HepG2 (cell line): Measurements from ENCODE around the gene TATDN2. TPM values are rescaled to one million over a fixed set of nuclear protein-coding genes. Genes with fewer than 3 reads are reported as not detected.

Experiments
- ATAC-seq: fragments of 200-7000 bp; cut with Tn5 transposase; 3 replicates; pipeline ENCODE4 v1.9.1; 2020; ENCODE audit warnings: mild to moderate bottlenecking, moderate library complexity
- BruUV-seq: library from RNA; stranded (reverse); fragments of 400-500 nt; replicated peaks from 2 replicates; lab custom pipeline; 2021; lab: Mats Ljungman, UMichigan
- CTCF ChIA-PET: fragments of 300-600 bp; formaldehyde crosslinking; extraction: SDS; loops from one replicate; lab custom pipeline; 2021; ENCODE audit warnings: low total read pairs, inconsistent platforms, low intra/inter-chr PET ratio; lab: Yijun Ruan, JAX
- POLR2A ChIA-PET: fragments of 350-600 bp; sonication (Branson Sonifier 250); formaldehyde crosslinking; loops from one replicate; lab custom pipeline; 2020; ENCODE audit warnings: antibody characterized with exemption, inconsistent platforms; lab: Yijun Ruan, JAX
- DNase-seq: peaks from one replicate; pipeline ENCODE4 v3.0.0-alpha.2; 2015; ENCODE audit warnings: low spot score
- FAIRE-seq: peaks from 3 replicates; lab custom pipeline; 2011; peaks lifted over from hg19 to GRCh38; lab: Jason Lieb, UNC
- H2AFZ ChIP-seq: one replicate; pipeline ENCODE4 v1.6.1; 2011; ENCODE audit warnings: low read length, inconsistent platforms
- H3K27ac ChIP-seq: fragments of 300-600 bp; 3 replicates; pipeline ENCODE4 v1.8.0; 2011; ENCODE audit warnings: mixed run types, mild to moderate bottlenecking, mixed read lengths, low read length, inconsistent platforms; ENCODE audit not compliant: insufficient read depth; ENCODE audit errors: extremely low read length
- H3K27me3 ChIP-seq, 2 experiments: fragments of 200-600 bp in 1 of 2; 2 replicates in 1 of 2; 3 replicates in 1 of 2; pipeline versions ENCODE4 v1.6.0 to v1.8.0; 2011; ENCODE audit warnings: low read length in 2 of 2, mild to moderate bottlenecking in 2 of 2, moderate library complexity in 2 of 2, inconsistent platforms in 1 of 2; ENCODE audit not compliant: insufficient read depth in 2 of 2, control insufficient read depth in 1 of 2
- H3K36me3 ChIP-seq, 2 experiments: fragments of 200-600 bp in 1 of 2; replicated peaks in 1 of 2; 2 replicates in 1 of 2; 3 replicates in 1 of 2; pipeline versions ENCODE4 v1.5.1 to v1.8.0; 2011; ENCODE audit warnings: low read length in 2 of 2, inconsistent platforms in 1 of 2; ENCODE audit not compliant: insufficient read depth in 2 of 2, control insufficient read depth in 1 of 2
- H3K4me1 ChIP-seq: 2 replicates; pipeline ENCODE4 v1.5.1; 2012; ENCODE audit warnings: low read length, inconsistent platforms; ENCODE audit not compliant: insufficient read depth
- H3K4me2 ChIP-seq: 2 replicates; pipeline ENCODE4 v1.6.0; 2011; ENCODE audit warnings: low read depth, low read length, inconsistent platforms
- H3K4me3 ChIP-seq, 3 experiments: fragments of 200-600 bp in 1 of 3; sonication (generic), shearing (Covaris generic) in 1 of 3; replicated peaks in 1 of 3; 2 replicates each; pipeline ENCODE4 v1.5.1; 2011 to 2016; ENCODE audit warnings: low read length in 3 of 3, inconsistent platforms in 2 of 3, low read depth in 2 of 3, mild to moderate bottlenecking in 2 of 3, control low read depth in 1 of 3, mixed read lengths in 1 of 3; ENCODE audit not compliant: insufficient read depth in 1 of 3
- H3K79me2 ChIP-seq: one replicate; pipeline ENCODE4 v1.6.1; 2011; ENCODE audit warnings: low read length, inconsistent platforms; ENCODE audit not compliant: insufficient read depth
- H3K9ac ChIP-seq: 2 replicates; pipeline ENCODE4 v1.6.0; 2011; ENCODE audit warnings: mild to moderate bottlenecking, low read depth, low read length, inconsistent platforms; ENCODE audit not compliant: insufficient read depth
- H3K9me3 ChIP-seq: 2 replicates; pipeline ENCODE4 v1.5.1; 2012; ENCODE audit warnings: mild to moderate bottlenecking, low read length
- H4K20me1 ChIP-seq: 2 replicates; pipeline ENCODE4 v1.6.0; 2011; ENCODE audit warnings: inconsistent platforms, mild to moderate bottlenecking, low read length, moderate library complexity; ENCODE audit not compliant: insufficient read depth
- CC2D1A ChIP-seq: sonication (generic); formaldehyde crosslinking; IDR thresholded peaks from 2 replicates; pipeline ENCODE4 v1.8.1; 2023; ENCODE audit warnings: mild to moderate bottlenecking, missing genetic modification reagents
- CHD4 ChIP-seq: fragments of 200-600 bp; sonication (generic); IDR thresholded peaks from 2 replicates; pipeline ENCODE4 v1.7.0; 2017; ENCODE audit warnings: mild to moderate bottlenecking, low read length, borderline replicate concordance
- FOXP1 ChIP-seq, 2 experiments: fragments of 450-650 bp in 1 of 2; IDR thresholded peaks; 2 replicates each; pipeline ENCODE4 v1.6.1; 2017 to 2018; ENCODE audit warnings: antibody characterized with exemption in 1 of 2
- HNRNPUL1 ChIP-seq: fragments of 200-400 bp; formaldehyde crosslinking; IDR thresholded peaks from 2 replicates; pipeline ENCODE4 v1.6.1; 2017; ENCODE audit warnings: low read depth, mild to moderate bottlenecking, low read length, moderate library complexity
- KDM4B ChIP-seq: sonication (generic); formaldehyde crosslinking; IDR thresholded peaks from 2 replicates; pipeline ENCODE4 v1.4.0; 2020; ENCODE audit warnings: missing genetic modification reagents
- KLF16 ChIP-seq, 2 experiments: sonication (generic) in 1 of 2; formaldehyde crosslinking in 1 of 2; IDR thresholded peaks; 2 replicates each; pipeline versions ENCODE4 v1.6.1 to v1.8.0; 2016 to 2023; ENCODE audit warnings: missing genetic modification reagents in 2 of 2, missing compliant biosample characterization in 1 of 2
- MATR3 ChIP-seq: sonication (generic); formaldehyde crosslinking; IDR thresholded peaks from 2 replicates; pipeline ENCODE4 v1.4.0; 2020; ENCODE audit warnings: missing genetic modification reagents
- MIXL1 ChIP-seq: IDR thresholded peaks from 2 replicates; pipeline ENCODE4 v1.6.1; 2016
- POLR2A ChIP-seq, 2 experiments: IDR thresholded peaks; 2 replicates each; pipeline ENCODE4 v1.6.1; 2011; ENCODE audit warnings: low read depth in 2 of 2, low read length in 2 of 2, mild to moderate bottlenecking in 1 of 2, moderate library complexity in 1 of 2; ENCODE audit not compliant: insufficient read depth in 1 of 2
- TEAD2 ChIP-seq: sonication (generic); formaldehyde crosslinking; IDR thresholded peaks from 2 replicates; pipeline ENCODE4 v1.9.0; 2021; ENCODE audit warnings: missing genetic modification reagents
- ZFYVE20 ChIP-seq: sonication (generic); formaldehyde crosslinking; IDR thresholded peaks from 2 replicates; pipeline ENCODE4 v1.8.0; 2023; ENCODE audit warnings: low read depth, mild to moderate bottlenecking, moderate library complexity, missing genetic modification reagents, borderline replicate concordance
- ZNF18 ChIP-seq: sonication (generic); formaldehyde crosslinking; IDR thresholded peaks from 2 replicates; pipeline ENCODE4 v1.8.0; 2022; ENCODE audit warnings: mild to moderate bottlenecking, missing genetic modification reagents; ENCODE audit not compliant: insufficient replicate concordance
- ZNF609 ChIP-seq: sonication (generic); formaldehyde crosslinking; IDR thresholded peaks from 2 replicates; pipeline ENCODE4 v1.4.0; 2020; ENCODE audit warnings: mild to moderate bottlenecking, missing genetic modification reagents, borderline replicate concordance
- ZNF629 ChIP-seq: sonication (generic); formaldehyde crosslinking; conservative IDR thresholded peaks from 2 replicates; pipeline ENCODE4 v1.5.0; 2020; ENCODE audit warnings: missing genetic modification reagents
- ZNF768 ChIP-seq: sonication (generic); formaldehyde crosslinking; IDR thresholded peaks from 2 replicates; pipeline ENCODE4 v1.4.0; 2020; ENCODE audit warnings: missing genetic modification reagents
- WGBS: methylation state at CpG from one replicate; pipeline ENCODE4 v1.1.6; 2017; ENCODE audit warnings: low lambda C conversion rate; 5-methylcytosine and 5-hydroxymethylcytosine counted together
- in situ Hi-C: cut with HindIII; loops from 2 replicates; pipeline ENCODE4 v1.10.0; 2017; ENCODE audit warnings: low pct_unique_long_range_greater_than_20kb; ENCODE audit not compliant: extremely low pct_ligation_motif_present
- intact Hi-C: fragments of 100-400 bp; cut with micrococcal nuclease; formaldehyde crosslinking; loops from one replicate; pipeline ENCODE4 v1.10.0; 2022; ENCODE audit not compliant: unreplicated experiment
- polyA plus RNA-seq, 8 experiments: library from polyadenylated mRNA; depleted of rRNA in 3 of 8; stranded (reverse) in 7 of 8; unstranded in 1 of 8; fragments of >200 nt; fragmentation: Illumina TruSeq in 4 of 8; extraction: Trizol in 4 of 8; gene quantifications; 2 replicates each; pipeline versions ENCODE4 v1.2.1 to v1.2.3, GENCODE V29; 2011 to 2016; ENCODE audit warnings: low read depth in 4 of 8, missing spikeins in 1 of 8, mixed read lengths in 1 of 8; ENCODE audit not compliant: insufficient read depth in 1 of 8
- total RNA-seq, 5 experiments: library from RNA; depleted of rRNA; stranded (reverse); fragments of >200 nt; fragmentation: Illumina TruSeq; extraction: Trizol; gene quantifications; 2 replicates each; pipeline ENCODE4 v1.2.3, GENCODE V29; 2016; ENCODE audit warnings: low read depth in 1 of 5
- TF ChIP-seq, protein P1 (sequence below): sonication (generic); formaldehyde crosslinking; IDR thresholded peaks from 2 replicates; pipeline ENCODE4 v1.5.0; 2020; ENCODE audit warnings: missing genetic modification reagents
- TF ChIP-seq, protein P2 (sequence below): sonication (generic); formaldehyde crosslinking; IDR thresholded peaks from 2 replicates; pipeline ENCODE4 v1.5.0; 2020; ENCODE audit warnings: mild to moderate bottlenecking, missing genetic modification reagents, moderate library complexity

TATDN2 gene
- total and polyA plus RNA-seq, 2 of the 13 experiments (the other 11 are each of a cell fraction or from before 2014, with no cell fraction given), result 12.1 to 21.9 TPM

DNA sequence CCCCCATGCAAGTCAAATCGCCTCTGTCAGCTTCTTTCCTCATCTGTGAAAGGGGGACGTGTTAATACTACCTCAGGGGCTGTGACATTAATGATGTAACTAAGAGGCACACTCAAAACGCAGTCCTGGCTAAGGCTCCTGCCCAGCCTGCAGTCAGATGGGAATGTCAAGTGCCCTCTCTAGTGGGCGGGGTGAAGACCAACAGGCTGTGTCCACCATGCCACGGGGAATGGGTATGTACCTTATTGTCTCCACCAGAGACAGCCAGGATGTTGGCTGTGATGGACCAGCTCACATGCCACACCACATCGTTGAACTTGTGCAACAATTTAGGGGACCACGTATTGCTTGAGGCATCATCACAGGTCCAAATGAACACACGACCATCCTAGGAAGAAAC, 55.5 kb downstream of the TATDN2 start:
- Histone ChIP-seq H3K36me3 (peaks cover 43 to 87% of the 10 kb centered on the region in 2 experiments), H3K27me3 (no peaks in the 10 kb centered on the region)
- TF ChIP-seq ZFYVE20 (CRISPR knock-in tag) (no peak), CC2D1A (CRISPR knock-in tag) (no peak), FOXP1 (IDR thresholded peaks at IDR 0.05) (no peak), FOXP1 (CRISPR knock-in tag; IDR thresholded peaks at IDR 0.05) (no peak), ZNF18 (CRISPR knock-in tag) (no peak), ZNF629 (CRISPR knock-in tag) (0 out of 2 replicates have a peak, but pooled peaks have one; percentile 22), KLF16 (CRISPR knock-in tag; IDR thresholded peaks at IDR 0.05) (no peak), HNRNPUL1 (no peak), ZNF609 (CRISPR knock-in tag) (no peak), MIXL1 (no peak), TEAD2 (CRISPR knock-in tag) (no peak), POLR2A (IDR thresholded peaks at IDR 0.05; ENCODE audit: insufficient read depth in 1 of 2, low read depth in 2 of 2, low read length in 2 of 2) (peak in 1 of 2 experiments; percentile 35; a peak in 2 of 4 replicates), ZNF768 (CRISPR knock-in tag) (peak; percentile 54; the same call in 1 of the 2 replicates), MATR3 (CRISPR knock-in tag) (no peak), KDM4B (no peak), CHD4 (no peak)
- TF ChIP-seq, protein P1, sequence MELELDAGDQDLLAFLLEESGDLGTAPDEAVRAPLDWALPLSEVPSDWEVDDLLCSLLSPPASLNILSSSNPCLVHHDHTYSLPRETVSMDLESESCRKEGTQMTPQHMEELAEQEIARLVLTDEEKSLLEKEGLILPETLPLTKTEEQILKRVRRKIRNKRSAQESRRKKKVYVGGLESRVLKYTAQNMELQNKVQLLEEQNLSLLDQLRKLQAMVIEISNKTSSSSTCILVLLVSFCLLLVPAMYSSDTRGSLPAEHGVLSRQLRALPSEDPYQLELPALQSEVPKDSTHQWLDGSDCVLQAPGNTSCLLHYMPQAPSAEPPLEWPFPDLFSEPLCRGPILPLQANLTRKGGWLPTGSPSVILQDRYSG, result no peak
- TF ChIP-seq, protein P2, sequence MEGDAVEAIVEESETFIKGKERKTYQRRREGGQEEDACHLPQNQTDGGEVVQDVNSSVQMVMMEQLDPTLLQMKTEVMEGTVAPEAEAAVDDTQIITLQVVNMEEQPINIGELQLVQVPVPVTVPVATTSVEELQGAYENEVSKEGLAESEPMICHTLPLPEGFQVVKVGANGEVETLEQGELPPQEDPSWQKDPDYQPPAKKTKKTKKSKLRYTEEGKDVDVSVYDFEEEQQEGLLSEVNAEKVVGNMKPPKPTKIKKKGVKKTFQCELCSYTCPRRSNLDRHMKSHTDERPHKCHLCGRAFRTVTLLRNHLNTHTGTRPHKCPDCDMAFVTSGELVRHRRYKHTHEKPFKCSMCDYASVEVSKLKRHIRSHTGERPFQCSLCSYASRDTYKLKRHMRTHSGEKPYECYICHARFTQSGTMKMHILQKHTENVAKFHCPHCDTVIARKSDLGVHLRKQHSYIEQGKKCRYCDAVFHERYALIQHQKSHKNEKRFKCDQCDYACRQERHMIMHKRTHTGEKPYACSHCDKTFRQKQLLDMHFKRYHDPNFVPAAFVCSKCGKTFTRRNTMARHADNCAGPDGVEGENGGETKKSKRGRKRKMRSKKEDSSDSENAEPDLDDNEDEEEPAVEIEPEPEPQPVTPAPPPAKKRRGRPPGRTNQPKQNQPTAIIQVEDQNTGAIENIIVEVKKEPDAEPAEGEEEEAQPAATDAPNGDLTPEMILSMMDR, result peak; percentile 21; the same call in 1 of the 2 replicates

More for the DNA sequence above, 55.5 kb downstream of the TATDN2 start:
- DNase-seq, result no peak
- peak; percentile 9 for ATAC-seq
- Histone ChIP-seq H3K79me2 (no peaks in the 10 kb centered on the region), H3K4me1 (no peaks in the 10 kb centered on the region), H4K20me1 (peaks cover 10% of the 10 kb centered on the region), H3K9me3 (no peaks in the 10 kb centered on the region), H3K4me2 (no peak overlapping the region), H2AFZ (no peak overlapping the region), H3K4me3 (no peak overlapping the region), H3K9ac (no peak overlapping the region), H3K27ac (no peak overlapping the region)
- no peak for FAIRE-seq
- BruUV-seq, result no TSS peak
- in situ Hi-C loops, result no loop called here
- ChIA-PET POLR2A (interaction anchor here (0.7 to 1.1 kb wide), 2 partner anchors 11 to 15 kb away, joined by 3 read pairs; no protein-coding TSS in a partner anchor), CTCF (no interaction called here)
- intact Hi-C loops, result no loop called here
- 97% methylated on average over 8 of the region's 8 CpGs for WGBS
